ENCODE measurements around the gene MDK.

The MDK gene, protein sequence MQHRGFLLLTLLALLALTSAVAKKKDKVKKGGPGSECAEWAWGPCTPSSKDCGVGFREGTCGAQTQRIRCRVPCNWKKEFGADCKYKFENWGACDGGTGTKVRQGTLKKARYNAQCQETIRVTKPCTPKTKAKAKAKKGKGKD

GRCh38 chr11:46381048-46381818 is at the start of gene MDK:
Gene MDK, plus strand, starts transcription at chr11:46381669. Its CDS starts 389 bp downstream, at chr11:46382058.
- DNase-seq: no peak

DNA sequence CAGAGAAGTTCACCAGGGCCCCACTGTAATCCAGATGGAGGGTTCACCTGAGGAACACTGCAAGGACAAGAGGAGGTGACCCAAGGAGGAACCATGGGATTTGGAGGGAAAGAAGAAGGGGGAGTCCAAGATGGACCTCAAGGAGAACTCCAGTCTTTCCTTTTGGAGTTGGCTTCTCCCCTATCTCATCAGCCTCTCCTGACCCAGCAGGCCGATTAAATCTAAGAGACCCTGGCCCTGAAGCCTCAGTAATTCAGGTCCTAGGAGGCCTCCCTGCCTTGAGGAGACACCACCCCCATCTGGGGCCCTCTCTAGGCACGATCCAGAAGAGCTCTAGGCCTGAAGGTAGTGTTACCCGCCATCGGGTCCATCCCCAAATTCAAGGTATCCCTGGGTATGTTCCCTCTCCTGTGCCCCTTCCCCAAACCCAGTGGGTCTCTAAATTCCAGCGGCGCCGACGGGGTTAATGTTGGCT is 49.3 kb upstream of the MDK start:
- no peak for DNase-seq

GRCh38 chr11:46332568-46333393 is 48.7 kb upstream of the MDK start:
- no peak for DNase-seq

- DNase-seq: no peak
Observed at GRCh38 chr11:46333394-46333947, 48.0 kb upstream of the MDK start.

GRCh38 chr11:46334211-46334610 is 47.3 kb upstream of the MDK start:
- DNase-seq: no peak

- DNase-seq: no peak
Observed at GRCh38 chr11:46335271-46335670, 46.2 kb upstream of the MDK start.

- no peak for DNase-seq
Observed at GRCh38 chr11:46335890-46336562, 45.4 kb upstream of the MDK start.

DNA sequence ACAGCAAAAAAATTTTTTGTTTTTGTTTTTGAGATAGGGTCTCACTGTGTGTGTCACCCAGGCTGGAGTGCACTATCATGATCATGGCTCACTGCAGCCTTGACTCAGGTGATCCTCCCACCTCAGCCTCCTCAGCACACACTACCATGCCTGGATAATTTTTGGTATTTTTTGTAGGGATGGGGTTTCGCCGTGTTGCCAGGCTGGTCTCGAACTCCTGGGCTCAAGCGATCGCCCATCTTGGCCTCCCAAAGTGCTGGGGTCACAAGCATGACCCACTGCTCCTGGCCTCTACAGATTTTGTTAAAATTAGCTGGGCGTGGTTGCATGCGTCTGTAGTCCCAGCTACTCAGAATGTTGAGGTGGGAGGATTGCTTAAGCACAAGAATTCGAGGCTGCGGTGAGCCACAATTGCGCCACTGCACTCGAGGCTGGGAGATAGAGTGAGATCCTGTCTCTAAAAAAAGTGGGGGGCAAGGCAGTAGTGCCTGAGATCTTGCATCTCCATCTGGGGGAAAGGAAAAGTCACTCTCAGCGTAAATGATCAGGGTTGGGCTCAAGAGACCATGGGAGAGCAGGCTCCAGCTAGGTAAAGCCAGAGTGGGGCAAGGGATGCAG is 44.8 kb upstream of the MDK start:
- DNase-seq: peak; percentile 68

DNA sequence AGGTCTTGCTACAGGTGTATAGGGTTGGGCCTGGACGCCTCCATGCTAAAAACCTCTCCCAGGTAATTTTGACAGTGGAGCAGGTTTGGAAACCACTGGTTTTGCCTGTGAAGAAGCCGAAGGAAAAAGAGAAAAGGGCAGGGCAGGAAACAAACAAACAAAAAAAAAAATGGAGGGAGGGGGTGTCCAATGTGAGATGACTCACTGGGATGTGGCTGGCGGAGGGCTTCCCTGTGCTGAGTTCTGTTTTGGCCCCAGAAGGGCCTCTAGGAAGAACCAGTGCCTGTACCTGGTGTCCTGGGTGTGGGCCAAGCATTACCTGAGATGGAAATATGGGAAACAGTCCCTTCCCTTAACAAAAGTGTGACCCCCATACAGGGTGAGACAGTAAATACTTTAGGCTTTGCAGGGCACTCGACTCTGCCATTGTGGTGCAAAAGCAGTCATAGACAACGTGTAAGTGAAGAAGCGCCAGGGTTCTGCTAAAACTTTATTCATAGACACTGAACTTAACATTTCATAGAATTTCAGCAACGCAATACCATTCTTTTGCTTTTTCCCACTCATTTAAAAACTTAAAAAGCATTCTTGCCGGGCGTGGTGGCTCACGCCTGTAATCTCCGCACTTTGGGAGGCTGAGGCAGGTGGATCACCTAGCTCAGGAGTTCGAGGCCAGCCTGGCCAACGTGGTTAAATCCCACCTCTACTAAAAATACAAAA is 43.7 kb upstream of the MDK start:
- DNase-seq: no peak

- DNase-seq: no peak
Observed at GRCh38 chr11:46338636-46338987, 42.9 kb upstream of the MDK start.

GRCh38 chr11:46338988-46339666 is 42.3 kb upstream of the MDK start:
- DNase-seq: no peak

GRCh38 chr11:46339816-46340215 is 41.7 kb upstream of the MDK start:
- no peak for DNase-seq

GRCh38 chr11:46341454-46341853 is 40.0 kb upstream of the MDK start:
- DNase-seq: no peak

- DNase-seq: peak; percentile 71
Observed at GRCh38 chr11:46342239-46342638, 39.2 kb upstream of the MDK start.

- DNase-seq: no peak
Observed at GRCh38 chr11:46343520-46343919, 37.9 kb upstream of the MDK start.

DNA sequence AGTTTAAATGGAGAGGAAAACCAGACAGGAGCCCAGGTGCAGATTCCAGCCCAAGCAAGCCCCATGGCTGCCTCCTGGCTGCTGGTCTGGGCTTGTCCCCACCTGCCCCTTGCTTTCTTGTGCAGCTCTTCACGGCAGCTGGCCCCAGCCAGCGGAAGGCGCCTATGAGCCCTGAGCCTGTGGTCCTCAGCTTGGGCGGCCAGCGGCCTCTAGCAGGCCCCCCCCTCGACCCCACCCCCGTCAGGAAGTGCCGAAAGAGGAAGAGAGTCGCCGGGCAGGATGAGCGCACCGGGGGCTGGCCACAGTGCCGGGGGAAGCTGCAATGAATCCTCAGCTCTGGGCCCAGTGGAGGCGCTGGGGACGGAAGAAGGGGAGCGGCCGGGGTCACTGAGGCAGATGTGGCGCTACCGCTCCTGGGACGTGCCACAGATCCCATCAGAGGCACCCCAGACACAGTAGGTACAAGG is 36.3 kb upstream of the MDK start:
- peak; percentile 57 for DNase-seq

DNA sequence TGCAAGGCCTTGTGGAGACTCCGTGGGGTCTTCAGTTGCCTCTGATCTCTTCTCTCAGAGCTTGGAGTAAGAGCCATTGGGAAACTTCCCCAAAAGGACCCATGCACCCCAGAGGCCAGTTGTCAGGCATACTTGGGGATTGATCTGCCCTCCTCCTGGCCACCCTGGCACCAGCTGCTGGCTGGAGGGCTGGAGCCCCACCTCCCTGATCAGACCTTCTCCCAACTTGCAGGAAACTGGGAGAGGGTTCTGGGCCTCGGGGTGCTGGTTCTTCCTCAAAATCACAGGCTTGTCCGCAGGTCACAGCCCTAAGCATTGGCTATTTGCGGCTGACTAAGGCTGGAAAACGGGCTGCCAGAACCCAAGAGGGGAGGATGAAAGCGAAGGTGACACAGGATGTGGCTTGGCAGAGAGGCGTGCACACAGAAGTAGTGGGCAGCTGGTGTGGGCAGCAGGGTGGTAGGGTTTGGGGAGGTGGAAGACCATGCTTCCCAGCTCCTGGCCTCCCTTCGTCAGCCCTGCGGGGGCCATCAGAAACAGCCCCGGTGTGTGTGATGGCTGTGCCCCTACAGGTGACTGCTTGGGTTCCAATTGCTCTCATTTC is 35.5 kb upstream of the MDK start:
- no peak for DNase-seq

DNA sequence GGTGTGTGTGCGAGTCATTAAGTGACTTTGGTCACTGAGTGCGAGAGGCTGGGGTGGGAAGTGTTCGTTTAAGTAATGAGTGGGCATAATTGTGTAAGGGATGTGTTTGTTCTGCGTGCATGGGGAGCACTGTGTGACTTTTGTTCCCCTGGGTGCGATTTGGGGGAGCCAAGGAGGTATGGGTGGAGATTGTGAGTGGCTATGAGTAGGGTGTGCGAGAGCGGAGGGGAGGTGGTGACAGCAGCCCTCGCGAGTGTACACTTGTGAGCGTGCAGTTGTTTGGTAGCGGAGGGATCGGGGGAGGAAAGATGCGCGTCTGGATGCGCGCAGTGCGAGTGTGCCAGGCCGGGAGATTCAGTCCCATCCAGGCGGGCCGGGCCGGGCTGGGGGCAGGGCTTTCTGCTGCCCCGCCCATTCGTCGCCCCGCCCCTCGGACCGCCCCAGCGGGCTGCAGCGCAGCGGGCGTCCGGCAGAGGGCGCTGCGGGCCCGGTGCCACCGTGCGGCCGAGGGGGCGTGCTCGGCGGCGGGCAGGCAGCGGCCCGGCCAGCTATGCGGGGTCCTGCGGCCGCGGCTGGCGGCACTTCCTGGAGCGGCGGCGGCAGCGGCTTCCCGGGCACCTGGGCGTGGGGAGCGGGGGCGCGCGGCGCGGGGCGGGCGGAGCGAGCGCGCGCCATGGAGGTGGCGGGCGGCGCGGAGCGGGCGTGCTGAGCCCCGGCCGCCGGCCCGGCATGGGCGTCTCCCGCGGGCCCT is 34.4 kb upstream of the MDK start, which contains the start of gene DGKZ:
TSS of gene DGKZ (plus strand) at position 578 of the 751 bp plus-strand sequence. CDS start 197 bp downstream, outside the sequence.
- peak; percentile 30 for DNase-seq

DNA sequence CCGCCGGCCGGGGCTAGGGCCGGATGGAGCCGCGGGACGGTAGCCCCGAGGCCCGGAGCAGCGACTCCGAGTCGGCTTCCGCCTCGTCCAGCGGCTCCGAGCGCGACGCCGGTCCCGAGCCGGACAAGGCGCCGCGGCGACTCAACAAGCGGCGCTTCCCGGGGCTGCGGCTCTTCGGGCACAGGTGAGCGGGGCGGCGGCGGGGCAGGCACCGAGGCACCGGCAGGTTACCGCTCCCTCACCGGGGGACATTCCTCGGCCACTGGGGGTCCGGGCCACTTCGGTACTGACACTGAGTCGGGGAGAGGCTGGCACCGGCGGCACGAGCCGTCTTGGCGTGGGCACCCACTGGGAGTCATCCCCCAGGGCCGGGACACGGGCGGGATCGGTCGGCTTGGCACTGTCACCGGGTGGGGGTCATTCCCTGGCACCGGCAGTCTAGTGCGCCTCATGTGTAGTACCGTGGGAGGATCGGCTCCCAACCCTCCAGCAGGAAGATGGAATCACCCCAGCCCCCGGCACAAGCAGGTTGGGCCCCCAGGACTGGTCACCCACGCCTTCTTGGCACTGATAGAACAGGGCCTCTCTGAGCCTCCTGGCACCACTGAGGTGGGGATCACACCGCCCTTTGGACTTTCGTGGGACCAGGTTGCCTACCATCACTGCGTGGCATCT is 33.7 kb upstream of the MDK start:
- no peak for DNase-seq
